Ureter (tissue), 1 donor: ENCODE results near the gene AHI1. TPM values are rescaled to one million over a fixed set of nuclear protein-coding genes. Genes with fewer than 3 reads are reported as not detected.
A peak's percentile ranks its signal among the peaks of the same experiment; 100 is the strongest.
"Not testable (repeated sequence)": the region's sequence is repeated elsewhere in the genome, so short reads cannot be mapped to it uniquely, and the experiment has no call there.

ENCODE experiments used
- DNase-seq: peaks from one replicate; pipeline ENCODE4 v3.0.0-alpha.2; 2020; ENCODE audit warnings: low spot score
- total RNA-seq: library from RNA; stranded (reverse); gene quantifications from one replicate; pipeline ENCODE4 v1.2.4, GENCODE V29; 2023
- donor health status: DM: yes; HTN: yes; CAD: no.

Gene AHI1
- total RNA-seq, 1 donor from 2014 or later, result 58.1 TPM

DNA sequence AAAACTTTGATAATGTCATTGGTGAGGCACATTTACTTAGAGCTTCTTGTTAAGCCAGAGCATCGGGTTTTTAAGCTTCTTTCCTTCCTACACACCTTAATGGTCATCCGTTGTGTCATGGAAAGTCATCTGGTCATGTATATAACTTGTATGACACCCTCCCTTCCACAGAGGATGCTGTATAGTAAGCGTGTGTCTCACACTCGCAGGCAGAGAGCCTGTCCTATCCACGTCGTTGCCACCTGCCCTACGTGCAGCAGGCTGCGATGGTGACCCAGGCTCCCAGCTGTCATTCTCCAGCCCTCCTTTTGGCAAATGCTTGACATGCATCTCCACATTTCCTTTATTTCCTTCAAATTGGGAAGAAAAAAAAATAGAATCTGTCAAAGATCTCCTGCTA, 230.9 kb downstream of the AHI1 start:
- no peak for DNase-seq

DNA sequence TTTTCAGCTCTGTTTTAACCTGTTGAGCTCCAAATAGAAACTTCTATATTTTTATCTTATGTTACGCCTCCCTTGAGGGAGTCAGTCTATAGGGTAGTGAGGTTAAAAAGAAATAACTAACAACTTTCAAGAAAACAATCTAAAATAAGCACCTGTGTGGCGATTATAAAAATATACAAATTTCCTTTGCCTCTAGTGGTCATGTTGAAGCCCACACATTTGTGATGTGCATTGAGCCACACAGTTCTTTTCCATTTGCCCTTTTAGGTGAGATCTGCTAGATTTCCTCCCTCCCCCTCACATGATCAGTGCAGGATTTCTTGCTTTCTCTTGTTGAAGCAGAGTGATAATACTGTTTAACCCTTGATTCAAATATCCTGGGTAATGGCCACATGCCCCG, 232.3 kb downstream of the AHI1 start:
- DNase-seq, result no peak

DNA sequence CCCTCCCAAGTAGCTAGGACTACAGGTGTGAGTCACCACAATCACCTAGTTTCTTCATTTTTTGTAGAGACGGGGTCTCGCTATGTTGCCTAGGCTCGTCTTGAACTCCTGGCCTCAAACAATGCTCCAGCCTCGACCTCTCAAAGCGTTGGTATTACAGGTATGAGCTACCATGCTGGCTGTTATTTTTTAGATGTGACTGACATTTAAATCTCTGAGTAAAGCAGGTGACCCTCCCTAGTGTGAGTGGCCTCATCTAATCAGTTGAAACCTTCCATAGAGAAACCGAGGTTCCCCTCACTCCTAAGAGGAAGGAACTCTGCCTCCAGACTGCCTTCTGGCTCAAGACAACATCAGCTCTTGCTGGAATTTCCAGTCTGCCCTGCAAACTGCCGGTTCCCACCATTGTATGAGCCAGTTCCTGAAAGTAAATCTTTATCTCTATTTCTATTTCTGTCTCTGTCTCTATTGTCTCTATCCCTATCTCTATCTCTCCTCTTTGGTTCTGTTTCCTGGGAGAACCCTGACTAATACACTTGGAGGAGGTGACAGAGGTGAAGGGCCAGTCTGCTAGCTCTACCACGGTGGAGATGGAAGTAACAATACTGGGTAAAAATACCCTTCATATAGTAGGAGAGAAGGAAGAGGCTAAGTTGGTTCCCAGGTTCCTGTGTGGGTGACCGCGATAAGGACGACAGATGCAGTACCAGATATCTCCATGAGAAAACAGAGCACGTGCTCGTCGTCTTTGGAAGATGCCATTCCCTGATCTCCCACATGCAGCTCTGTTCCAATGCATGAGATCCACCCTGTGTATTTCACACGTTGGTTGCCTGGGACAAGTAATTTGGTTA, 235.4 kb downstream of the AHI1 start:
- DNase-seq, result no peak

DNA sequence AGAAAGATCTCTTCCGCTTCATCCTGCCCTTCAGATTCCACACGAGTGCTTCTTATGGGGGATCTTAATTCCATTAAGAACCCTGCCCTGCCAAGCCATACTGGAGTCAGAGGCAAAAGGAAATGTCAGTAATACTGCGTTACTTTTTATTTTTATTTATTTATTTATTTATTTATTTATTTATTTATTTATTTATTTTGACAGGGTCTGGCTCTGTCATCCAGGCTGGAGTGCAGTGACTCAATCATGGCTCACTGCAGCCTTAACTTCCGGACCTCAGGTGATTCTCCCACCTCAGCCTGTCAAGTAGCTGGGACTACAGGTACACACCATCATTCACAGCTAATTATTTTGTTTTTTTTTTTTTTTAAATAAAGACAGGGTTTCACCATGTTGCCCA, 236.9 kb downstream of the AHI1 start:
- DNase-seq, result no peak

DNA sequence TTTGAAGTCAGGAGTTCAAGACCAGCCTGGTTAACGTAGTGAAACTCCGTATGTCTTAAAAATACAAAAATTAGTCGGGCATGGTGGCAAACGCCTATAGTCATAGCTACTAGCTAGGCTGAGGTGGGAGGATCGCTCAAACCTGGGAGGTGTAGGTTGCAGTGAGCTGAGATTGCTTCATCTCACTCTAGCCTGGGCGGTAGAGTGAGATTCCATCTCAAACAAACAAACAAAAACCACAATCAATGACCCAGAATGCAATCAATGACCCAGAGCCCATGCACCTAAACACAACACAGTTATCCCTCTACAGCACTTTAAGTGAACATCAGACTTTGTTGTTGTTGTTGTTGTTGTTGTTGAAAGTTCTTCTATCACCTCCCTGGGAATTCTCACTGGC, 238.6 kb downstream of the AHI1 start:
- peak; percentile 49 for DNase-seq

DNA sequence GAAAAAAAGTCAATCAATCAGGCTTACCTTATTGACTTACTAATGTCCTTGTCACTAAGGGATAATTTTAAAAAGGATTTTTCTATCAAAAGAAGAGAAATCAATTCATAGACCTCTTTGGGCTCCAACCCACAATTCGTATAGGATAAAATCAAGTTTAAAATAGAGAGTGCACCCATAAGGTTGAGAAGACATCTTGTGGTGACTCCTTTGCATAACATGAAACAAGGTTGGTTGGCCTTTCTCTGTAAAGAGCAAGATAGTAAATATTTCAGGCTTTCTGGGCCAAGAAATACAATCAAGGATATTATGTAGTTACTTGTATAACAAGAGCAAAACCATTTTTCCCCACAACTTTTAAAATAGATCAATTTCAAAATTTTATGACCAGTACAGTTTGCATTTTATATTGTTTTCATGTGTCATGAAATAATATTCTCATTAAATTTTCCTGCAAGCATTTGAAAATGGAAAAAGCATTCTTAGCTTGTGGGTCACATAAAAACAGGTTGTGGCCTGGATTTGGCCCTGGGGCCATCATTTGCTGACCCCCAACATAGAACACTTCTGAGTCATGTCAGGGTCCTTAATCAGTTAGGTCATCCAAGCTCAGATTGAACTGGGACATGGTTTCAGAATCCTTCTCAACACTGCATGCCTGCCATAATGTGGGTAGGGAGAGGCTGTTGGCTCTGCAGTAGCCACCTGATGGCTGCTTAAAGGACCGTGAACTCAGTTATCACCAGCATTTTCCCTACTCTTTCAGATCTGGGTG, 239.7 kb downstream of the AHI1 start:
- DNase-seq, result no peak

DNA sequence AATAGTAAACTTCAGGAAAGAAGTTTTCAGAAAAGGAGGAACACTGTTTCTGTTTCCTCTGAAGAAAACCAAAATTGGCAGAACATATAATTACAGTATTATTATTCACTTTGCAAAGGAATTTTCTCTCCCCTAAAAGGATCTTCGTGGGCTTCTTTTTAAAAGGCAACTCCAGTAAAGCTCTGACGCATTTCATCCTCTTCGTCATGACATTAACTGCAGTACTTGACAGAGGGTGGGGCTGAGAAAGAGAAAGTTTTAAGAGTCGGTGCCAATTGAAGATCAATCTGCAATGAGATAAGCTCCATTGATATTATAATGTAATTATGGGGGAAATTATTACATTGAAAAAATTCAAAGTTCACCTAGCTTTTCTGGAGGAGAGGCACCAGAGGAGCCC, 240.7 kb downstream of the AHI1 start:
- no peak for DNase-seq

DNA sequence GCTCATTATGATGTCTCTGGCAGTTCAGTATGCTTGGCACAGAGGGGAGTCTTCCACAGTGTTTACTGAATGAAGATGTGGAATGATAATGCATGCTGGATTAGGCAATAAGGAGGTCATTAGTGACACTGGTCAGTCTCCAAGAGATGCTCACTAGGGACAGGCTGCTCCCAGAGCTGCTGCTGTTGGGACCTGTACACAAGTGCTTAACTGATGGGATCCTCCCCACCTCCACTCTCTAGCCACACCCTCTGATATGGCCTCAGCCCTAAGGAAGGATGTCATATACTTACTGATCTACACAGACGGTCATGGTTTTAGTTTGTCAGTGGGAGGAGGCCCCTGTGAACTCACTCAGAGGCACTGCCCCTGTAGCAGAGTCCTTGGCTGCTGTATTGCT, 243.1 kb downstream of the AHI1 start:
- no peak for DNase-seq

DNA sequence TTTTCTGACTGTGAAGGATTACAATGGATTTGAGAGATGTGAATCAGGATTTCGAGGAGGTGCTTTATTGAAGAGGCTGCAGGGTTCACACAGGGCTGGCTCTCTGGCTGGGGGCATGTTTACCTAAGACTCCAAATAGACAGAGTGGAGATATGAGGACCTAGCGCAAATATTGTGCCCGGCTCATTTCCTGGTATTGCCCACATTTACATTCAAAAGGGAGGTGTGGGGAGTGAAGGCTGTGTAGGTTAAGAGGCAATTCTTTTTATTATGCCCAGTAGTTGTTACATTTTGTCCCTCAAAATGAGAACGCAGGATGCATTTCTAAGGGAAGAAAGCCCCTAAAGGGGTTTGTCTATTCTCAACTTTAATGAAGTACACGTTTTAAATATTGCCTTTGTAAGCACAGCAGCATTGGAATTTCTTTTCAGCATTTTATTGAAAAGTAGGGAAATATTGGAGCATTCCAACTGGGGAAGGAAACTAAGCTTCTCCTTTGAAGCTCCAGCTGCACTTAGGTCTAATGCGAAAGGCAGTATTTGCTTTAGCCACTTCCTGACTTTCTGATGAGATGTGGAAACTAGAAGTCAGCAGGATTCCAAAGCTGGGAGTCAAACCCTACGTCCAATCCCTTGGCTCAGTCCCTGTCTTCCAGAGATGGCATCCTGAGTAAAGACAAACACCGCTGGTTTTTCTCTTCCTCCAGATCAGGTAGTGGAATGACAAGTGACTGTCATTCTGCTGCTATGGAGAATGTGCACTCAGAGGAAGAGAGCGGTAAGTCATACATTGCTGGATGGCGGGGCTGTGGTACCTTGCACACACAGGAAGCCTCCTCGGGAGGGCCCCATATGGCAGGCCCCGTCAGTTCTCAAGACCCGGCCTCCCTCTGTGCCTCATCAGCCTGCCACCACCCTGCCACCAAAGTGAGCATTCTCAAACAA, 245.8 kb downstream of the AHI1 start:
- DNase-seq, result no peak

DNA sequence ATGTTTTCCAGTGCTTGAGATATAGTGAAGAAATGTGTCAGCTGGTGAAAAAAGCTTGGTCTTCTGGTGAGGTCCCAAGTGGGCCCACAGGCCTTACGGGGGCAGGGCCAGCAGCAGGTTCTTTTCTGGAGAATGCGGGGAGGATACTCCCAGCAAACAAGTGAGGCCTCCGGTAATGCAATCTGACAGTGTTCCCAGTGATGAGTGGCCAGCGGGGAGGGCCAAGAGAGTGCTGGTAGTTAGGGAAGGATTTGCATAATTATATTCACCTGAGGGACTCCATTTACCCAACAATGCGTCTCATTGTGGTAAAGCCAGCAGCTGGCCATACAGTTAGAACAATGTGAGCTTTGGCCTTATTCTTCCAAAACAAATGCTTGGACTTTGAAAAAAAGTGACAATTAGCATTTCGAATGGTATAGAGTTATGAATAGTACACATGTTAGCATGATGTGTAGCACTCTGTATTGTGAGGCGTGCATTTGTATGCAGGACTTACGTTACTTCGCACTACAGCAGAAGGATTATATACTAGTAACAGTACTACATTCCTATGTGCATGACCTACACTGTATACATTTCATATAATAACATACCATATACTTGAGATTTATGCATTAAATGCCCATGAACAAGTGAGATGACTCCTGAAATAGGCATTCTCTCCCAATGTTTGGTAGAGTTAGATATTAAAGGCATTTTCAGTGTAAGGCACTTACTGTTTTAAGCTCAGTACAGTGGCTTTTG, 246.6 kb downstream of the AHI1 start:
- DNase-seq, result no peak

DNA sequence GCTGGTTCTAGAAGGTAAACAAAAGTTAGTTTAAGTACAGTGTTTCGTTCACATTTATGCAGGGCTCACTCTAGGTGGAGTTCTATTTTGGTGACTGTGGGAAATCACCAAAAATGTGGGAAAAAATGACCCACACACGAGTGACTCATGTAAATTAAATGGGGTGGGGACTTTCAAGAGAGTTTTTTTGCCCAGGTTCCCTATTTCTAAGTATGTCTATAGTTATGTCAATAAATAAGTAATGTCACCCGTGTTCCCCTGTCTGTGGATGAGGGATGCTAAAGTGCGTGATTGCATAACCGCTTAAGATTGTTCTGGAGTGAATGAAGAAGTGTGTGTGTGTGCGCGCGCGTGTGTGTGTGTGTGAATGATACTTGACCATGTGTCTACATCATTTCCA, 247.3 kb downstream of the AHI1 start:
- DNase-seq, result no peak

DNA sequence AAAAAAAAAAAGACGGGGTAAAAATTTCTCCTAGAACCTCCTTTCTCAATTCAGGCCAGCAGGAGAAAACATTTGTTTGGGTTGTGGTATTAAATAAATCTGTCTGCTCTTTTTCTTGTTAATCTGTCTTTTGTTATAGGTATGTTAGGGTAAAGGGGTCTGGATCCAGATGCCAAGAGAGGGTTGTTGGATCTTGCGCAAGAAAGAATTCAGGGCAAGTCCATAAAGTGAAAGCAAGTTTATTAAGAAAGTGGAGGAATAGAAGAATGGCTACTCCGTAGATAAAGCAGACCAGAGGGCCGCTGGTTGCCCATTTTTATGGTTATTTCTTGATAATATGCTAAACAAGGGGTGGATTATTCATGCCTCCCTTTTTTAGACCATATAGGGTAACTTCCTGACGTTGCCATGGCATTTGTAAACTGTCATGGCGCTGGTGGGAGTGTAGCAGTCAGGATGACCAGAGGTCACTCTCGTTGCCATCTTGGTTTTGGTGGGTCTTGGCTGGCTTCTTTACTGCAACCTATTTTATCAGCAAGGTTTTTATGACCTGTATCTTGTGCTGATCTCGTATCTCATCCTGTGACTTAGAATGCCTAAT, 251.0 kb downstream of the AHI1 start:
- DNase-seq, result not testable (repeated sequence)

DNA sequence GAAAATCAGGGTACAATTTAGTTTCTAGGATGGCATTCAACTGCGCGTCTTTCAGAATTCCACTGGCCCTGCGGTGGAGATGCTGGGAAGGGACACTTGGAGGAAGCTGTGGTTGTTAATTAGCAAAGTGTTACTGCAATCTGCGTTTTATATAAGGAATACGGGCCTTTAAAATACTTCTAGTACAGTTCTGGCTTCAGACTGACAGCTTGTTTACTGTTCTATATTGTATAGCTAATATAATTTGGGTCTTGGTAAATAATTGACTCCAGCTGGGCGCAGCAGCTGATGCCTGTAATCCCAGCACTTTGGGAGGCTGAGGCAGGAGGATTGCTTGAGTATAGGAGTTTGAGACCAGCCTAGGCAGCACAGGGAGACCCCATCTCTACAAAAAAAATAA, 252.7 kb downstream of the AHI1 start:
- DNase-seq, result no peak

DNA sequence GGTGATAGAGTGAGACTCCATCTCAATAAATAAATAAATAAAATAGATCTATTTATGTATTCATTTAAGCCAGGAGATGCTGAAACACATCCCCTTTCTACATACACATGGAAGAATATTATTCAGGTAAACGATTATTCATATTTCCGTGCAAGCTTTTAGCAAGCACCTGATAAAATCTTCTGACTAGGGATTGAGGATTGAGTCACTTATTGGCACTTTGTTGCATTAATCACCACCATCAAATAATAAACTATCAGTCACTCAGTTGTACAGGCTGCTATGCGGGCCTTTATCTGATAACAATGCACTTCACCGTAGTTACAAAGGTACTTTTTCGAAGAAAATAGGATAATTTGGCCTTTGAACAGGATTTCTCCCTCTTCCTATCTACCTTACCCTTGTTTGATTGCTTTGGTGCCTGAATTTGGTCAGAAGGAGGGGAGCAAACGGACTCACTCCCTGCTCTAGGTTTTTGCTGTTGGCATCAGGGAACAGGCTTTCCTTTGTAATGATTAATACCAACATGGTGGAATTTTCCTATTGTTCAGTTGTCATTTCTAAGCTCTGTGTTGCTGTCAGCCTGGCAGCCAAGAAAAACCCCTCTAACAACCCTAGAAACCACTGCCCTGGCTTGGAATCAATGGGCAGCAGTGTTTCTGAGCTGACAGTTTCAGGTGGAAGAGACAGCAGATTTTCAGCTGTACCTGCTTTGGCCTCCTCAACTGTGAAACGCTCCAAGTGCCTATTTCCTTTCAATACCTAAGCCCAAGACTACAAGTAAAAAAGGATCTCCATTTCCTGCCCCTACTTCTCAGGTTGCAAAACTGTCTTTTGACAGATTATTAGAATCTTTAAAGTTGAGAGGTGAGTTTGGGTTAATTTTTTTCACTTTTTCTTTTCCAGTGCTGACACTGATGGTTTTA, 253.4 kb downstream of the AHI1 start:
- no peak for DNase-seq

DNA sequence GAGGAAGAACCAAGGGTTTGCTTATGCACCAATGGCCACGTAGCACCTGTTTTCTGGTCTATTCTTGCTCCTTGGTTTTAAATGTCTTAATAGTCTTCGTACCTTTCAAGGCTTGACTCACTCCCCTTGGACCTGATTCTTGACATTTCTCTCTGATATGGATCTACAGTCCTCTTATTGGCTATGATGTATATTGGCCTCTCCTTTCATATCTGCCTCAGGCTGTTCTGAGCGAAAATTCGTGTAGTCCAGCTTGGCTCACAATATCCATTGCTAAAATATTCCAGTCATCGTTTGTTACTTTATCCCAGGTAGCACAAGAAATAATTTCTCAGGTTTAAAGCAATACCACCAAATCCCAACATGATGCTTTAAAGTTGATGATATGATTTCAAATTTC, 256.8 kb downstream of the AHI1 start:
- DNase-seq, result no peak

DNA sequence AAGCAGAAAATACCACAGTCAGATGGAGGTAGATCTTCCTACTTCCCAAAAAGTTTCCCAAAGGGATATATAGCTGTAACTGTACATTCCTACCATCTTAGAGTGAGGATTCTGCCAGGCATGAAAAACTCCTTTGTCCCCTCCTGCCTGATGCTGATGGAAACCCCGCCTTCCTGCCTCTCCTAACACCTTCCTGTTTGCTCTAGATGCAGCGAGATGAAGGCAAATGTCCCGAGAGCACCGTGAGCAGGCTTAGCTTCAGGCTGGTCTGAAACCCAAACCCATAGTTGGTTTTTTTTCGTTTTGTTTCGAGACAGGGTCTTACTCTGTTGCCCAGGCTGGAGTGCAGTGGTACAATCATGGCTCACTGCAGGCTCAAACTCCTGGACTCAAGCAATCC, 260.8 kb downstream of the AHI1 start:
- DNase-seq, result no peak

DNA sequence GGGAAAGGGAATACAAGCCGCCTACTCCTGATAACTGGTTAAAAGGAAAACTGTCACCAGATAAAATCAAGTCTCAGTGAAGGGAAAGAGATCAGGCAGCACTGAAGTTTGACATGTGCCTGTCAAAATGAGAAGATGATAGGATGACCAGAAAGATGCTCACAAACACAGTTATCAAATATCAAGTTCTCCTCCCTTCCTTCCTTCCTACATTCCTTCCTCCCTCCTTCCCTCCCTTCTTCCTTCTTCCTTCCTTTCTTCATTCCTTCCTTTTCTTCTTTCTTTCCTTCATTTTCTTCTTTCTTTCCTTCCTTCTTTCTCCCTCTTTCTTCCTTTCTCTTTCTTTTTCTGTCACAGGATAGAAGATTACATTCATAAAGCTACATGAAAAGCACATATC, 261.2 kb downstream of the AHI1 start:
- DNase-seq, result no peak

DNA sequence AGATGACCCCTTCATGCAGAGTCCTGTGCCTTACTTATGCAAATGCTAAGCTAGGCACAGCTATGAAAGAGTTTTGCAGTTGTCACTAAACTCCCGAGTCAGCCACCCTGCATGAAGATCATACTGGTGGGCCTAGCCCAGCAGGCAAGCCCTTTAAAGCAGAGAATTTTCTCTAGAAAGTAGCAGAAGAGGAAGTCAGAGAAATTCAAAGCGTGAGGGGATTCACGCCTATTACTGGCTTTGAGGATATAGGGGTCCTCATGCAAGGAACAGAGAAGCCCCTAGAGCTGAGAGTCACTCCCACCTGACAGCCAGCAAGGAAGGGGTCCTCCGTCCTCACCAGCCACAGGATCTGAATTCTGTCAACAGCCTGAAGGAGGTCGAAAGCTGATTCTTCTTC, 261.8 kb downstream of the AHI1 start:
- no peak for DNase-seq

DNA sequence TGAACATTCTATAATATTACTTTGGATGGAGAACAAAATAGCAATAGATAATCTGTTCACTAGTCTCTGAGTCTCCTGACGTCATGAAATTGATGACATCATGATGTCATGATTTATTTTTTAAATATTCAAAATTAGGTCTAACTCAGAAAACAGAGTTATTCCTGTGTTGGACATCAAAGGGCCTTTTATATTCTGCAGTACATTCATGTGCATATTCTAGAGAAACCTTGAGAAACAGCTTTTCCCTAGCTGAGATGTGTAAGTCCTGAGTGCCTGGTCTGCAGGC, 263.1 kb downstream of the AHI1 start:
- DNase-seq, result no peak
